Upper lobe of right lung (tissue), 1 donor: Measurements from ENCODE around the gene KBTBD12. TPM values are rescaled to one million over a fixed set of nuclear protein-coding genes. Genes with fewer than 3 reads are reported as not detected.

Source experiments
- ATAC-seq: fragments of 200-7000 bp; cut with Tn5 transposase; one replicate; pipeline ENCODE4 v1.9.1; 2020; ENCODE audit warnings: mild to moderate bottlenecking, moderate library complexity
- DNase-seq: peaks from one replicate; pipeline ENCODE4 v3.0.0-alpha.2; 2020
- H3K27ac ChIP-seq: fragments of 200-600 bp; one replicate; pipeline ENCODE4 v1.8.0; 2022
- H3K27me3 ChIP-seq: fragments of 200-600 bp; one replicate; pipeline ENCODE4 v1.8.0; 2022; ENCODE audit warnings: mild to moderate bottlenecking
- H3K36me3 ChIP-seq: fragments of 200-600 bp; one replicate; pipeline ENCODE4 v1.8.0; 2022
- H3K4me1 ChIP-seq: fragments of 200-600 bp; one replicate; pipeline ENCODE4 v1.8.0; 2022
- H3K4me3 ChIP-seq: fragments of 200-600 bp; one replicate; pipeline ENCODE4 v1.8.0; 2022; ENCODE audit warnings: mild to moderate bottlenecking
- H3K9me3 ChIP-seq: fragments of 200-600 bp; one replicate; pipeline ENCODE4 v1.8.0; 2022
- intact Hi-C: fragments of 100-400 bp; cut with DNase I; formaldehyde crosslinking; loops from one replicate; pipeline ENCODE4 v1.11.0; 2022
- total RNA-seq: library from RNA; stranded (reverse); fragmentation: NEBNext Ultra II Directional; extraction: Animal tissue kit (Norgen Biotek cat#: 25700); gene quantifications from one replicate; pipeline ENCODE4 v1.2.1, GENCODE V29; 2021
- TF ChIP-seq, protein P1 (sequence below): fragments of 200-600 bp; IDR thresholded peaks from one replicate; pipeline ENCODE4 v1.8.0; 2022; ENCODE audit warnings: antibody characterized with exemption
- donor health status: DM: no; HTN: yes; CAD: no; lungs with severe emphysema.

The KBTBD12 gene
- total RNA-seq, 1 donor from 2014 or later = 1.3 TPM

DNA sequence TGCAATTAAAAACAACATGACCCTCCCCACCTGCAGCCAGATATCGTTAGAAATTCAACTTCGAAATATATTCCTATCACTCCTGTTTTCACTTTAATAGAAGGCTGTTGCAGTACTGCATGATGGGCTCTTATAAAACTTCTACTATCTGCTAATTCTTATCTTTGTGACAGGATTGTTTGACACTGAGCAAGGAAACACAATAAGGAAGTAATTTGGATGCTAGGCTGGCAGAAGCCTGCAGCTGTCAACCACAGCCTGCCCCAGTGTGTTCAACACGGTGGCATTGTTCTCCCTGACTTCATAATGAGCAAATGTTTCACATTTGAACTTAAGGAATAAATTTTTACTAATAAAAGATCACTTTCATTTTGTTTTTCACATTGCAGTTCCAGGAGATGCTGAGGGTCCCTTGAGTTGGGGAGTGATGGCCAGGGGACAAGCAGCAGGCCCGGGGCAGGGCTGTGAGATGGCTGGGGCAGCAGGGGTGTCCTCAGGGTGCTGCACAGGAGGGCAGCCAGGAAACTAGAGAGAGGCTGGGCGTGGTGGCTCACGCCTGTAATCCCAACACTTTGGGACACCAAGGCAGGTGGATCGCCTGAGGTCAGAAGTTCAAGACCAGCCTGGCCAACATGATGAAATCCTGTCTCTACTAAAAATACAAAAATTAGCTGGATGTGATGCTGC is 72.4 kb downstream of the KBTBD12 start:
- TF ChIP-seq, protein P1, sequence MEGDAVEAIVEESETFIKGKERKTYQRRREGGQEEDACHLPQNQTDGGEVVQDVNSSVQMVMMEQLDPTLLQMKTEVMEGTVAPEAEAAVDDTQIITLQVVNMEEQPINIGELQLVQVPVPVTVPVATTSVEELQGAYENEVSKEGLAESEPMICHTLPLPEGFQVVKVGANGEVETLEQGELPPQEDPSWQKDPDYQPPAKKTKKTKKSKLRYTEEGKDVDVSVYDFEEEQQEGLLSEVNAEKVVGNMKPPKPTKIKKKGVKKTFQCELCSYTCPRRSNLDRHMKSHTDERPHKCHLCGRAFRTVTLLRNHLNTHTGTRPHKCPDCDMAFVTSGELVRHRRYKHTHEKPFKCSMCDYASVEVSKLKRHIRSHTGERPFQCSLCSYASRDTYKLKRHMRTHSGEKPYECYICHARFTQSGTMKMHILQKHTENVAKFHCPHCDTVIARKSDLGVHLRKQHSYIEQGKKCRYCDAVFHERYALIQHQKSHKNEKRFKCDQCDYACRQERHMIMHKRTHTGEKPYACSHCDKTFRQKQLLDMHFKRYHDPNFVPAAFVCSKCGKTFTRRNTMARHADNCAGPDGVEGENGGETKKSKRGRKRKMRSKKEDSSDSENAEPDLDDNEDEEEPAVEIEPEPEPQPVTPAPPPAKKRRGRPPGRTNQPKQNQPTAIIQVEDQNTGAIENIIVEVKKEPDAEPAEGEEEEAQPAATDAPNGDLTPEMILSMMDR = no peak
- Histone ChIP-seq H3K9me3 (no peaks in the 10 kb centered on the region), H3K4me3 (no peak overlapping the region), H3K4me1 (no peaks in the 10 kb centered on the region), H3K36me3 (no peaks in the 10 kb centered on the region), H3K27me3 (no peaks in the 10 kb centered on the region), H3K27ac (no peak overlapping the region)
- DNase-seq = no peak
- ATAC-seq = no peak
- intact Hi-C loops = no loop called here

DNA sequence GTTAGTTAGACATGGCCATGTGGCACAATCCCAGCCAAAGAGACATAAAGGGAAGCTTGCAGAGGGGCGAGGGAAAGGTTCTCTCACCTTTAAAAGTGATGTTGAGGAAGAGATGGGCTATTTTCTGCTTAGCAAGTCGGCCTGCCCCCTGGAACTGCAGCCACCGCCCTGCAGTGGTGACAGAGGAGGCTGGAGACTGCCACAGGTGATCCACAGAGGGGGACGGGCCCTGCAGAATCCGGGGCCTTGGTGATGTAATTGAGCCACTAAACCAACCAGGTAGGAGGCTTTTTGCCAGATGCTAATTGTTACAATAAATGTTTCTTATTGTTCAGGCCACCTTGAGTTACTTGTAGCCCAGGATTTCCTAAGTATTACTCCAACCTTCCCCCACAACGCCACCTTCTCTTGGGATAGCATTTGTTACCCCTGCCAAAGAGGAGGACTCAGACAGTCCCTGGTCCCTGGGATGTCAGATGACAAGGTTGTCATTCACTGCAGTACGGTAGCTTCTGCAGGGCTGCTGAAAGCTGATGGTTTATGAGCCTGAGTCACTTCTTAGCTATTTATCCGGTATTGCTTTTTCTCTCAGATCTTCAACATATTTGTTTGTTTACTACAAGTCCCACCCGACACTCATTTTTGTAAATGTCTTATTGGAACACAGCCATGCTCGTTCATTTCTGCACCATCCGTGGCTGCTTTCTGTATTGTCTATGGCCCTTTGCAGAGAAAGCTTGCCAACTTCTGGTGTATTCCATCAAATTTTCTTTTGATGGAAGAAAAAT is 73.9 kb downstream of the KBTBD12 start:
- DNase-seq = no peak
- no peaks in the 10 kb centered on the region for H3K4me1 ChIP-seq
- intact Hi-C loops = no loop called here
- H3K27ac ChIP-seq = no peak overlapping the region
- no peak for ATAC-seq
- no peaks in the 10 kb centered on the region for H3K36me3 ChIP-seq
- H3K9me3 ChIP-seq = no peaks in the 10 kb centered on the region
- TF ChIP-seq, protein P1 = no peak
- no peak overlapping the region for H3K4me3 ChIP-seq
- no peaks in the 10 kb centered on the region for H3K27me3 ChIP-seq

DNA sequence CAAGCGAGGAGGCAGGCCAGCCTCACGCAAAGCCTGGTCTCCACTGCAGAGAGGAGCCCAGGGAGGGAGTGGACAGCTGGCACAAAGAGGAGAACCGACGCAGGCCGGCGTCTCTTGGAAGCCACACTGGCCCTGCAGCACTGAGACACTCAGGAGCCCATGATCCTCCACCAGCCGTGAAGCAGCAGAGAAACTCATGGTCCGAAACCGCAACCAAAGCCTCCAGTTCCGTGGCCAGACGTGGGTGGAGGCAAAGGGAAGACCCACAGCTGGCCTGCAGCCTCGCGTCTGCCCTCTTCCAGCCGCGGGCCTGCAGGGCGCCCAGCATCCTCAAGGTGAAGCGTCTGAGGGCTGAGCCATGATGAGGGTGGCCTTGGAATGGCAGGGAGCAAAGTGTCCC is 75.0 kb downstream of the KBTBD12 start:
- H3K4me3 ChIP-seq = no peak overlapping the region
- DNase-seq (no peak), ATAC-seq (no peak)
- H3K27ac ChIP-seq = no peak overlapping the region
- H3K36me3 ChIP-seq = no peaks in the 10 kb centered on the region
- H3K9me3 ChIP-seq = no peaks in the 10 kb centered on the region
- TF ChIP-seq, protein P1 = no peak
- H3K4me1 ChIP-seq = no peaks in the 10 kb centered on the region
- intact Hi-C loops = no loop called here
- H3K27me3 ChIP-seq = no peaks in the 10 kb centered on the region

DNA sequence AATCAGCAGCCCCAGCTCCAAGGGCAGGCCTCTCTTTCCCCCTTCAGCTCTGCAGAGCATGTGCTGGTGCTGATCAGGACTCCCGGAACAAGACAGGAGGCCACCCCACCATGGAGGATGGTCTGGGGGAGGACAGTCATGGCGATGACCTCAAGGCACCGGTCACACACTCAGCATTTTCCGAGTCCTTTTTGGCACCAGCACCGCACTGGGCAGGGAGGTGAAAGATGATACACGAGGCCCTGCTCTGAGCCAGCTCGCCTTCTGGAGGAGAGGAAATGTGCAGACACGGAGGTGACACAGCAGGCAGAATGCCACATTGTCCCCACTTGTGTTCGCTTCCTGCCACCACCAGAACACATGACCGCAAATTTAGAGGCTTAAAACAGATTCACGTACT is 75.4 kb downstream of the KBTBD12 start:
- ATAC-seq (no peak), DNase-seq (no peak)
- no peaks in the 10 kb centered on the region for H3K36me3 ChIP-seq
- intact Hi-C loops = no loop called here
- H3K4me3 ChIP-seq = no peak overlapping the region
- no peaks in the 10 kb centered on the region for H3K9me3 ChIP-seq
- H3K27me3 ChIP-seq = no peaks in the 10 kb centered on the region
- H3K4me1 ChIP-seq = no peaks in the 10 kb centered on the region
- TF ChIP-seq, protein P1 = no peak
- no peak overlapping the region for H3K27ac ChIP-seq

DNA sequence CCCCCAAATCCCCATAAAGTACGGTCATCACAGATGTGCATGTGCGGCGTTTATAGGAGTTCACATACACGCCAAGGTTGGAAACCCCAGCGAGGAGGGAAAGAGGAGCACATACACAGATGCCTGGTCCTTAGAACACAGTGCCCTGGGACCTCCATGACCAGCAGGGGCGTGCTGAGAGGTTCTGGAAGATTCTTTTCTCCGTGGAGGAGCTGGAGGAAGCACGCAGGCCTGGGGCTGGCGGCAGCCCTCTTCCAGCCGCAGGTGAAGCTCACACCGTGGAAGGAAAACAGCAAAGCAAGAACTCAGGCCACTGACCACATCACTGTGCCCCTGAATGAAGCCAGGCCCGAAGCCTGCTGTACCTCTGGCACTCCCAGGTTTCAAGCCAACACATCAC is 76.2 kb downstream of the KBTBD12 start:
- no peaks in the 10 kb centered on the region for H3K4me1 ChIP-seq
- DNase-seq (no peak), ATAC-seq (no peak)
- no peak overlapping the region for H3K4me3 ChIP-seq
- H3K9me3 ChIP-seq = no peaks in the 10 kb centered on the region
- H3K27ac ChIP-seq = no peak overlapping the region
- no peaks in the 10 kb centered on the region for H3K36me3 ChIP-seq
- TF ChIP-seq, protein P1 = no peak
- intact Hi-C loops = no loop called here
- H3K27me3 ChIP-seq = no peaks in the 10 kb centered on the region
